ENCODE results near the gene EHHADH. TPM values are rescaled to one million over a fixed set of nuclear protein-coding genes. Genes with fewer than 3 reads are reported as not detected.

EHHADH gene
- total RNA-seq (2022; extraction: Qiagen RNA extraction; ENCODE audit: low read depth), result 1.8 to 3.1 TPM (median 2.7 TPM) in 5 replicates

DNA sequence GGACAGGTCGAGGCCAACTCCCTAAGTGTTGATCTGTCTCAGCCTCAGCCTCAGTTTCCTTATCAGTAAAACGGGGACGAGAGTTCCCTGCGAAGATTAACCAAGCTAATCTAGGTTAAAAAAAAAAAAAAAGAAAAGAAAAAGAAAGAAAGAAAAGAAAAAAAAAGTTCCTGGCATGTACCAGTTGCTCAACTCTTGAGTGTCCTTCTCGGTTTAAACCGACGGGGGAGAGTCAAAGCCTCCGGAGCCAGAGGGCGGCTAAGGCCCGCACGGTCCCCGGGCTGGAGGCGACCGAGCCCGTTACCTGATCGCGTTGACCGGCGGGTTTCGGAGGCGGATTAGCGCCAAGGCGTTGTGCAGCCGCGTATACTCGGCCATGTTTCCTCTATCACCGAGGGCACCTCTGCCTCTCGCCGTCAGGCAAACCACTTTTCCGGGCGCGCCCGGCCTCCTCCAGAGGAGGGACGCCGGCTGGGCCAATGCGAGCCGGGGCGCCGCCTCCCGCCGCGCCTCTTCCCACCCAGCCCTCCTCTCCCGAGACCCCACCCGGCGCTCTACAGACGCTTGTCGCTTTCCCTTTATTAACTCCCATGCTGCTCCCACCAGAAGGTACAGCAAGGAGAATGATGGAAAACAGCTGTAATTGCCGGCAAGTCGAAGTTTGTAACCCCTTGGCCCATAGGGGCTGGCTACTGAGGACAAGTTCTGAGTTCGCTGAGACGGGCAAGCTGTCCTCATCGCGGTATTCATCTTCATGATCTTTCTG, at the start of gene EHHADH:
Gene EHHADH, minus strand, starts transcription at position 405 of the 766 bp plus-strand sequence. Its CDS starts 27 bp downstream, at position 378.

GRCh38 chr3:185152410-185153170, 101.3 kb downstream of the EHHADH start, which contains the start of gene C3orf70:
Gene C3orf70 (minus strand): TSS chr3:185153060. CDS start chr3:185152823, 237 bp downstream.

Other genes with a start within 250 kb of the EHHADH start
- 0.02 to 0.04 TPM in 2 of 5 replicates, not detected in the others for gene C3orf70, start 101.0 kb downstream of the EHHADH start, total RNA-seq (2022; extraction: Qiagen RNA extraction; ENCODE audit: low read depth)
- gene MAP3K13, start 109.1 kb upstream of the EHHADH start, total RNA-seq (2022; extraction: Qiagen RNA extraction; ENCODE audit: low read depth), result 9.9 to 20.4 TPM (median 14.4 TPM) in 5 replicates
- gene TMEM41A, start 245.0 kb upstream of the EHHADH start, total RNA-seq (2022; extraction: Qiagen RNA extraction; ENCODE audit: low read depth), result 17.4 to 23.4 TPM (median 21.5 TPM) in 5 replicates